GM18502 (cell line): ENCODE data around the gene TAF6.

Experiments used
- ATAC-seq: cut with Tn5 transposase; IDR thresholded peaks from one replicate; pipeline ENCODE4 v1.9.1; 2021; ENCODE audit warnings: mild to moderate bottlenecking; ENCODE audit not compliant: unreplicated experiment, poor library complexity

Gene TAF6

DNA sequence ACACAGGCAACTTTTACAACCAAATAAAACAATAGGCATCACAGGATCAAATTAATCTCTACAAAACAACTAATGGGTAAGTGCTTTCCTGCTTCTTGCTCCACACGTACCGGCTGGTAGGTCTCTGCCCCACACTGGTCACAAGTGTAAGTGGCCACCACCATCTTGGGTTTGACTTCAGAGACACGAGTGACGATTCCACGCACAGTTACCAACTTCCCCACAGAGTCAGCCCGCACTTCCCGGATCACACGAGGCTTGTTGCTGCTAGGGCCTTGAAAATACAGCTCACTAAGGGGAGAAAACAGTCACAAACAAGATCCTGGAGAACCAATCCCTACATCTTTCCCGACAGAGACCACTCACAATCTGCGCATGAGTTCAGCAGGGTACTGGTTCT lies 20.2 kb downstream of the TAF6 start:
- ATAC-seq = no peak

DNA sequence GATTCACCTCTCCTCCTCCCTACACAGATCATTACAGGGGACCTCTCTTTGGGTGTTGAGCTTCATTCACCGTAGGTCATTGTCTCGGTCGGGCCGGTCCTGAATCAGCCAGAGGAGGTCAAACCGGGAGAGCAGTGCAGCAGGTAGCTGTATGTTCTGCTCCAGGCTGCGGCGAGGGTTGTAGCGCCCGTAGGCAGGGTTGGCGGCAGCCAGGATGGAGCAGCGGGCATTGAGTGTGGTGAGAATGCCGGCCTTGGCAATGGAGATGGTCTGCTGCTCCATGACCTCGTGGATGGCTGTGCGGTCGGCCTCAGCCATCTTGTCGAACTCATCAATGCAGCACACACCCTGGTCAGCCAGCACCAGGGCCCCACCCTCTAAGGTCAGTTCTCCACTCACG lies 23.5 kb downstream of the TAF6 start:
- no peak for ATAC-seq

DNA sequence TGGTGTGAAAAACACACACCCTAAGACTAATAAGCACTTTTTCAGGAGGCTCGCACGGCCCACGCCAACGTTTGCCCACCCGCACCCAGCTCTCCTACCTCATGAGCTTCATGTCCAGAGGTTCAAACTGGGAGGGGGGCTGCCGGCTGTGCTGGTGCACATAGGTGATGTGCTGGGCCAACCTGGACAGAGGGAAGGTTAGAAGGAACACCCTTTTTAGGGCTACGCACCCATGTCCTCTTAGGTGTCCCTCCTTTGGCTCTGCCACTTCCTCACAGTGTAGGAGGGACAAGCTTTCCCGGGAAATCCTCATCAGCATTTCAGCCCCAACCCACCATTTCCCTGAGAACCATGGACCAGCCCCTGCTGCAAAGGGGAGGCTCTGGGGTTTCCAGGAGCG lies 23.9 kb downstream of the TAF6 start:
- no peak for ATAC-seq

DNA sequence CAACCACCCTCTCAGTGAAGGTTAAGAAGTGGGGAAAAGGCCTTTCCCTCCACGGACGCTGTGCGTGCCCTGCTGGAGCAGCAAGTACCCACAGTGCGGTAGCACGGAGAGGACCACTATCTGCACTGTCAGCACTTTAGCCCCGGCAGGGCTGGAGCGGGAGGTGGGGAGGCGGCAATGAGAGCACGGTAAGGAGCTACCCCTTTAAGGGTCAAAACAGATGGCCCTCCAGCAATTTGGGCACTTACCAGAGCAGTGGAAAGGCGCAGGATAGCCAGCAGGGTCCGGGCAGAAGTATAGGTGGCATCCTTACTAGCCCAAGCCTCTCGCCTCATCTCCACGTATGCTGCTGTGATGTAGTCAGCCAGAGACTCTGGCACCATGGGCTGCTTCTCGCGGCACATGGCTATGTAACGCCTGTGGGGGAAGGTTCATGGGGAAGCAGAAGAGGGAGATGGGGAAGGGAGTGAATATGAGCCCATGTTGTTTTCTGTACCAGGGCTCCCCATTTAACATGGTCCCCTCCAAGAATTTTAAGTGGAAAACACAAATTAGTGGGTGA lies 25.2 kb downstream of the TAF6 start:
- no peak for ATAC-seq

DNA sequence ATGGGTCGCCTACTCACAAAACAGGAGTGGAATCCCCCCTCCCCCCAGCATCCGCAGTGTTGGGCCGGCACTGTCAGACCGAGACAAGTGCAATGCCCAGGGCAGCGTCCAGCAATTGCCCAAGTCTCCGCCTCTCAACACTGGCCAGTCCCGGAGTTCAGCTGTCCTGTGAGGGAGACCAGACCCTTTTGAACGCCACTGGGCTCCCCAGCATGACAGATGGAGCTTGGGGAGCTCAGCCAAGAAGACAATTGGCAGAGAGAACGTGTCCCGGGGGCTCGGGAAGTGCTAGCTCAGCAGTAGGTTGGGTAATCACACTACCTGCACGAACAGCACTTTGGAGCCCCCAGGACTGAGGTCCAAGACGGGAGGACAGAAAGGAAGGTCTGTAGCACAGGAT lies 25.7 kb downstream of the TAF6 start:
- no peak for ATAC-seq

DNA sequence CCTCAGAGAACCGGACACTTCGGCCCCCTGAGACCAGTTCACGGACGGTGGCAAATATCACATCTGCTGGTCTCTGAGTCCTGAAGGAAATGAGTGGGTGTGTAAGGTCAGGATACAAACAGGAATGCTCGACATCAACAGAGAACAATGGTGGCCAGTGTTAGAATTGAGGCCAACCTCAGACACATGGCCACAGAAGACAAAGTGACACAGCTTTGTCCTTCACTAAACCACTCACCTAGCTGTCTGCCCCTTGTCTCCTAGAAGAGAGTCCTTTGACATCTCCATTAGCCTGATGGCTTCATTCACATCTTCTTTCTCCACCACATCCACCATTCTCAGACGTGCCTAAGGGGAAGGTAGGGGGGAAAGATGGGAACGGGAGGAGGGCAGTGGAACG lies 26.1 kb downstream of the TAF6 start:
- ATAC-seq = no peak

DNA sequence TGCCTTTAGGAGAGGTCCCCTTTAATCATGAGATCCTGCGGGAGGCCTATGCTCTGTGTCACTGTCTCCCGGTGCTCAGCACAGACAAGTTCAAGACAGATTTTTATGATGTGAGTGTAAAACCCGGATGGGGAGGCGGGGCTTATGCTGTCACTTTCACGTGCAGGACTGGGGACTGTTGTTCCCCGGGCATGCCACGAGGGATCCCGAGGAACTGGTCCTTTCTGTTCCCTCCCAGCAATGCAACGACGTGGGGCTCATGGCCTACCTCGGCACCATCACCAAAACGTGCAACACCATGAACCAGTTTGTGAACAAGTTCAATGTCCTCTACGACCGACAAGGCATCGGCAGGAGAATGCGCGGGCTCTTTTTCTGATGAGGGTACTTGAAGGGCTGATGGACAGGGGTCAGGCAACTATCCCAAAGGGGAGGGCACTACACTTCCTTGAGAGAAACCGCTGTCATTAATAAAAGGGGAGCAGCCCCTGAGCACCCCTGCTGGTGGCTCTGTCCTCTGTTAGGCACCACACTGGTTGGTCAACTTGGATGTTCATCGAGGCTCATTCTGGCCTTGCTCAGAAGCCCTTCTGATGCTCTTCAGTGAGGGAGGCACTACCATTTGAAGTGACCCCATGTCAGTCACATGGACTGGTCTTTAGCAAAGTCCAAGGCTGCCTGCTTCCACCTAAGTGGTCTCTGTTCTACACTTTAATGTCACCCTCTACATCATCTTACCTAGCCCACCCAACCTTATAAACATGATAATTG lies 27.6 kb downstream of the TAF6 start:
- ATAC-seq = no peak

DNA sequence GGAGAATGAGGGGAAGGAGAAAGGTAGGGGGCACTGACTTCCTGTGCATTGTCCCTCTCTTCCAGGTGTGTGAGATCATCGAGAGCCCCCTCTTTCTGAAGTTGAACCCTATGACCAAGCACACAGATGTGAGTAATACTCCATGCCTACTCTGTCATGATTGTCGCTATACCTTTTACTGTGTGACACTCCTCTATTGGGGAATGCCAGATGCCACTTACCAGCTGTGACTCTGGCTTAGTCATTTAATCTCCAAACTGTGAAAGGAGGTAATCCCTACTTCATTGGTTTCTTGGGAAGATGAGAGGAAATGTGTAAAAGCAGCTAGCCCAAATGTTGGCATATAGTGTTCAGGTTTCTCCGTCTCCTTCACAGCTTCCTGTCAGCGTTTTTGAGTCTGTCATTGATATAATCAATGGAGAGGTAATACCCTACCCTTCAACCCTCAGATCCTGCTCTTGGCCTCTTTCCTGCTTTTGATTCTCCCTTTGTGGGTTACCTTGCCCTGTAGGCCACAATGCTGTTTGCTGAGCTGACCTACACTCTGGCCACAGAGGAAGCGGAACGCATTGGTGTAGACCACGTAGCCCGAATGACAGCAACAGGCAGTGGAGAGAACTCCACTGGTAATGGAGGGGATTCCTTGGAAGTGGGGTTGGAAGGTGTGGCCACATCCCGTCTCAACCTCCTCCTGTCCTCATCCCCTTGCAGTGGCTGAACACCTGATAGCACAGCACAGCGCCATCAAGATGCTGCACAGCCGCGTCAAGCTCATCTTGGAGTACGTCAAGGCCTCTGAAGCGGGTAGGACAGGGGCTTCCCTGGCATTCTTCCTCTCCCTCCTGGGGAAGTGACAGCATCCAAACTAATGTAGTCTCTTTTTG lies 28.4 kb downstream of the TAF6 start:
- ATAC-seq = no peak

DNA sequence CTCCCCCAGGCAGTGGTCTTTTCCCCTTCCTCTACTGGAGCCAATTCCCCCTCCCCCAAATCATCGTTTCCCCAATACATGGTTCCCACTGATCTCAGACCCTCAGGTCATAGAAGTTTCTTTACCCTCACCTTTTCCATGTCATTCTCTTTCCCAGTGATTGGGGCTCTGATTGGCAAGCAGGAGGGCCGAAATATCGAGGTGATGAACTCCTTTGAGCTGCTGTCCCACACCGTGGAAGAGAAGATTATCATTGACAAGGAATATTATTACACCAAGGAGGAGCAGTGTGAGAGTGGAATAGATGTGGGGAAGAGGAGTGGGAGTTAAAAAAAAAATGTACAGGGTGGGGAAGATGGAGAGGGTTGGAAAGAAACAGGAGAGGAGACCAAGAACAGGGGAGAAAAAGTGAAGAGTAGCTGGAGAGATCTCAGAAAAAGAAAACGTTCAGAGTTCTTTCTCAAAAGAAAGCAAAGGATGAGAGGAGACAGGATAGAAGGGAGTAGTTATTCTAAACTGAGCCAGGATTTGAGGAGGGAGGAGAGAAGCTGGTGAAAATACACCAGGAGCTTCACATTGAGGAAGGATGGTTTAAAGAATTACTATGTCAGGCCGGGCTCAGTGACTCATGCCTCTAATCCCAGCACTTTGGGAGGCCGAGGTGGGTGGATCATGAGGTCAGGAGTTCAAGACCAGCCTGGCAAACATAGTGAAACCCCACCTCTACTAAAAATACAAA lies 29.5 kb downstream of the TAF6 start:
- ATAC-seq = no peak

DNA sequence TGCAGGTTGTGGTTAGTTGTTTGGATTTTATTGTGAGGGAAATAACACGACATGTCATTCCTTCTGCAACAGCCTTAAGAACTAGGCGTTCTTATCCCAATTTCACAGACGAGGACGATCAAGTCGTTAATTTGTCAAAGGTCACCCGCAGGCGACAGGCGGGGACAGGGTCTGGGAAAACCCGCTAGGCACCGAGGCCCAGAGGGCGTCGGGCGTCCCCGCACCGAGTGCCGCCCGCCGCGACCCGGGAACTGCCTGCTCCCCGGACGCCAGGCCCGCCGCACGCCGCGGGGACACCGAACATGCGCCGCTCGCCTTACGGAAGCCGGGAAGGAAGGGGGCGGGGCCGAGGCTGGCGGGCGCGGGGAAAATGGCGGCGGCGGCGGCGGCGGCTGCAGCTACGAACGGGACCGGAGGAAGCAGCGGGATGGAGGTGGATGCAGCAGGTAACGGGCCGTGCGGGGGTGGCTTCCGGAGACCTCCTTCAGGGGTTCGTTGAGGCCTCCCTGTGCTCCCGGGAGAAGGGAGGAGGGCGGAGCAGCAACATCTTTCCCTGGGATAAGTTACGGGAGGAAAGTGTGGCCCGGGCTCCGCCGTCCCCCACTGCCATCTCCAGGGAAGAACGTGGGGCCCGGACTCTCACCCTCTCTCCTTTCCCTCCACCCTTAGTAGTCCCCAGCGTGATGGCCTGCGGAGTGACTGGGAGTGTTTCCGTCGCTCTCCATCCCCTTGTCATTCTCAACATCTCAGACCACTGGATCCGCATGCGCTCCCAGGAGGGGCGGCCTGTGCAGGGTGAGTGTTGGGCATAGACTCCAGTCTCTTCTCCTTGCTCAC lies 30.3 kb downstream of the TAF6 start, which contains the start of gene COPS6:
COPS6 (plus strand) TSS at position 349 of the 837 bp plus-strand sequence; CDS start at position 371, 22 bp downstream.
- no peak for ATAC-seq

DNA sequence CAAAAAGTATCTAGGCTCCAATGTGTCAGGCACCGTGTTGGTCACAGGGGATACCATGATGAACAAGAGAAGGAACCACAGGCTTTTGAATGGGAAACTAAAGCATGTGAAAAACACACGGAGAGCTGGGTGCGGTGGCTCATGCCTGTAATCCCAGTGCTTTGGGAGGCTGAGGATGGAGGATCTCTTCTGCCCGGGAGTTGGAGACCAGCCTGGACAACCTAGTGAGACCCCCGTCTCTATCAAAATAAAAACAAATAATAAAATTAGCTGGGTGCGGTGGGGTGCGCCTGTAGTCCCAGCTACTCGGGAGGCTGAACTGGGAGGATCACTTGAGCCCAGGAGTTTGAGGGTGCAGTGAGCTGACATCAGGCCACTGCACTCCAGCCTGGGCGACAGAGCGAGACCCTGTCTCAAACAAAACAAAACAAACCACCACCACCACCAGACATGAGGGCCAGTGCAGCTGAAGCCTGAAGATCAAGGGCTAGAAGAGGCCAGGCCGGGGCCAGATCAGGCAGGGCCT lies 31.0 kb downstream of the TAF6 start:
- no peak for ATAC-seq

DNA sequence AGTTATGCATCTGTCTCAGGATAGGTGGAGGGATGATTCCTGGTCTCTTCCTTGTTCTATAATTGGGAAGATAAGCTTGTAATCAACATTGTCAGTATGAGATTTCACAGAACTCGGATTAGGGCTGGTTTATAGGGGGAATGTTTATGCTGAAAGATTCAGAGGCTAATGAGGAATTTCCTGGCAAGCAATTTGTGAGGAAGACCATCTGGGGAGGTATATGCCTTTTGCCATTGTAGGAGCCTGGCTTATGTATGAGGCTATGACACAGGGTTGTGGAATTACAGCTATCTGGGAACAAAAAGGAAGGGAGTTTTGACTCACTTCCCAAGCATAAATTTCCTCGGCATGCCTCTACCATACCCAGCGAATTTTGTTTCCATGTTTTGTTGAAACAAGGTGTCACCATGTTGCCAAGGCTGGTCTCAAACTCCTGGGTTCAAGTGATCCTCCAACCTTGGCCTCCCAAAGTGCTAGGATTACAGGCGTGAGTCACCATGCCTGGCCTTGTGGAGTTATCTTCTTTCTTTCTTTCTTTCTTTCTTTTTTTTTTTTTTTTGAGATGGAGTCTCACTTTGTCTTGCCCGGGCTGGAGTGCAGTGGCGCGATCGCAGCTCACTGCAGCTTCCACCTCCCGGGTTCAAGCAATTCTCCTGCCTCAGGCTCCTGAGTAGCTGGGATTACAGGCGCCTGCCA lies 32.0 kb downstream of the TAF6 start:
- ATAC-seq = no peak

DNA sequence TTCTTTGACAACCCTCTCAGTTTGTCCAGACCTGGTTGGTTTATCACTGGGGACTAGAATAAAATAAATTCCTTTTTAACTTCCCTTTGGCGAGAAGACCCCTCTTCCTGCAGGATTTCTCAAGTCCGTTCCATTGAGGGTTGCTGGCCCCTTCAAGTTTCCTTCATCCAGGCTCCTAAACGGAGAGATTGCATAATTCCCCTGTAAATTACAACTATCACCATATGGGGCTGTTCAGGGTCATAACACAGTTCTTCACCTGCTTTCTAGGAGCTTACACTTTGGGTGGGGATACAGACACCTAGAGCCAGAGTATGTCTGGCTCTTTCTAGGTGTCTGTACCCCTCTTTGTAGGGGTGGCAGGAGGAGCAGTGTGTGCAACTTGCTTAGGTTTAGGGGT lies 33.6 kb downstream of the TAF6 start:
- no peak for ATAC-seq

DNA sequence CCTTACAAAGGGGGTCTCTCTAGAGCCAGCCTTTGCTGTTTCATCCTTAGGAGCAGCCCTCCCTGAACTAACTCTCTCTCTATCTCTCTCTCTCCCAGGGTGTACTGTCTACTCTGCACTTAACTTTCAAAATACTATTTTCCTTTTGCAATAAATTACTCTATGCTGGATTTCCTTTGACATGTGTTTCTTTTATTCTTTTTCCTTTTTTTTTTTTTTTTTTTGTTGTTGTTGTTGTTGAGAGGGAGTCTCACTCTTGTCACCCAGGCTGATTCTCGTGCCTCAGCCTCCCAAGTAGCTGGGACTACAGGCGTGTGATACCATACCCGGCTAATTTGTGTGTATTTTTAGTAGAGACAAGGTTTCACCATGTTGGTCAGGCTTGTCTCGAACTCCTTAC lies 36.2 kb downstream of the TAF6 start:
- no peak for ATAC-seq

DNA sequence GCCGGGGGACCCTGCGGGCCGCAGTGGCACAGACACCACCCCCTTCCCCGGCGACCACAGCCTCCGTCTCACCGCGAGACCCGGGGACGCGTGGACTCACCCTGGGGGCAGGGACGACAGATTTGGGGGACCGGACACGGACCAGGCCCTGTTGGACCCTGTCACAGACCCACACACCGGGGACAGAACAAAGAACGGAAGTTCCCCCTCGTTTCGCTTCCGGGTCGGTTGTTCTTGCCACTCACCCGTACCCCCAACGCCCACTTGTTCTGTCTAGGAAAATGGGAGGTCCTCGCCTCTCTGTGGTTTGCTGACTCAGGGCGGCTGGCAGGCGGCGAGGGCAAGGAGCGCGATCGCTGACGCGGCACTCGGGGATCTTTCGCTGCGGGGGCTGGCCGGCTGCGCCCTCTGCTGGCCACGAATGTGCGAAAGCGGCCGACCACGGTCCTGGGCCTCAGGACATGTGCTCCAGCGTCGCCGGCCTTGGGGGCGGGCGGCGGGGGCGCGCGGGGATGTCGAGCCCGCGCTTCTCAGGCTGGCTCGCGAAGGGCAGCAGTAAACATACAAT lies 37.5 kb downstream of the TAF6 start, which contains the start of gene ZNF3:
ZNF3 (minus strand) TSS at position 189 of the 568 bp plus-strand sequence. CDS start 4,366 bp downstream, outside the sequence.
- ATAC-seq = peak; percentile 86

DNA sequence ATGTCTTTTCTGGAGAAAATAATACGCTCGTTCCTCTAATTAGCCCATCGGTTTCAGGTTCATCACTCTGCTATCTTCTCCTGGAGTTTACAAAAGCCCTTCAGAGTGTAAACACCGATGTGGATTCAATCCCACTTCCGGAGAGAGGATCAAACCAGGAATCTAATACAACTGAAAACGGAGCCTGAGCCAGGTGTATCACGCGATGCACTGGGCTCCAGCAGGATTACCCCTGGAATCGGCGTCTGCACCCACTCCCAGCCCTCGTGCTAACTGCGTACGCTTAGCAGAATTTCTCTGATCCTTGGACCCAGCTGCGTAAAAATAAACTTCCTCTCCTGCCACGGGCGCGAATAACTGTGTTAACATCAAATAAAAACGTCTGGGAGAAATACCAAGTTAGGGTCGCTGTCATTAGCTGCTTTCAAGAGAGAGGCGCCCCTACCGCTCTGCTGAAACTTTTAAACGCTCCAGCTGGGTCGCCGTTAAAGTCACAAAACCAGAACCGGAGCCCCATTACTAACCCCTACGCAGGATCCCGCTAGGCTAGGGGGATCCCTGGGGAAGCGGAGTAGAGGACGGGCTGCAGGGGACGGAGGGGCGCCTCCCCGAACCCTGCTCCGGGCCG lies 38.1 kb downstream of the TAF6 start:
- ATAC-seq = no peak

DNA sequence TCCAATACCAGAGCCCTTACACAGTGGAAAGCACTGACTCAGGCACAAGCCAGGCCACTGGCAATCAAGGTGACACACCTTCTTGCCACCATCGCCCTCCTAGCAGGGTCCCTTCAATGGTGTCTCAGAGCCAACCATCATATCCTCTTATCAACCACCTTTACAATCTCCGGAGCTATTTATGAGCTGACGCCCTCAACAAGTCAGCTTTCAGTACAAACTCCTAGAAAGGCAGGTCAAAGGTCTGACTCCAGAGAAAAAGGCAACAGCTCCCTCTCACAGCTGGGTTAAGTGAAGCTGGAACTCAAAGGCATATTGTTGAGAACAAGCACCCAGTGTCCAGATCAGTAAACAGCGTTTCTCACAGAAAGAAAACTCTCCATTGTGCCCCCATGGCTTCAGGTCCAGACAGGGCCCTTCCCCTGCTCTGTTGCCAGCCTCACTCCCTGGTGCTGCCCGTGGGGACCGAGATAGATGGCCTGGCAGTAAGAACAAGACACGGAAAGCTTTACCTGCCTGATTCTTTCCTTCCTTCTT lies 40.1 kb downstream of the TAF6 start:
- ATAC-seq = no peak

DNA sequence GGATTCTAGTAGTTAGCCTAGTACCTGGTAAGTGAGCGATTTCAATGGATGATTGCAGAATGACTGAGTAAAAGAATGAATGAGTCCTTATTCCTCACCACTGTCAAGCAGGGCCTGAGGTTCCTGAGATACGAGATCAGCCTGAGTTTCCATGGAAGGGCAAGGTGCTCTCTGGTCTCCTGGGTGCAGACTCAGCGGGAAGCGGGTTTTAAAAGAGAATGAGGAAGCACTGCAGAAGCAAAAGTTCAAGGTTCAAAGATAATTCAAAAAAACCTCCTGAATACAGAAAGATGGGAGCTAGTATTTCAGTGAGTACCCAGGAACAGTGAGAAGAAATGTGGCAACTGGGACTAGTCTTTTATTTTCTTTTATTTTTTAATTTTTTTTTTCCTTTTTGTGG lies 42.0 kb downstream of the TAF6 start:
- ATAC-seq = no peak
